RKO (cell line): ENCODE data around the gene CARMIL1.
A peak's percentile ranks its signal among the peaks of the same experiment; 100 is the strongest.

Source experiments
- DNase-seq: peaks from one replicate; pipeline ENCODE4 v3.0.0-alpha.2; 2016; ENCODE audit warnings: low spot score

Gene CARMIL1

GRCh38 chr6:25476126-25476525 is 197.0 kb downstream of the CARMIL1 start:
- DNase-seq: no peak

GRCh38 chr6:25477006-25477590 is 197.9 kb downstream of the CARMIL1 start:
- DNase-seq: no peak

- no peak for DNase-seq
These were observed 199.8 kb downstream of the CARMIL1 start for GRCh38 chr6:25478973-25479372.

DNA sequence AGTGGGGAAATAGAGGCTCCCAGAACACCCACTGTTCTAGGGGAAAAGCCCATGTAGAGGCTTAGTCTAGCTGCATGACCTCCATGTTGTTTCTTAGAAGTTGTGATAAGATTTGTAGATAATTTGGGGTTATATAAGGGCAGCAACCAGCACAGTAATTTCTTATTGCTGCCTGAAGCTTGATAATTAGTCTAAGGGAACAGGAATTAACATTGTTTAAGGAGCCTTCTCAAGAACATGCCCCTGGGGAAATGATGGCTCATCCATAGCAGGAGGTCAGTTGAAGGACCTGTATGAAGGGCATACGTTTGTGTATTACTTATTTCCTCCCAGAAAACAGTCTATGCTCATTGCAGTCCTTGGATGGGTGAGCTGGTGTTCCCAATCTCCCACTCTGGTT is 202.1 kb downstream of the CARMIL1 start:
- DNase-seq: no peak

- no peak for DNase-seq
These were observed 203.8 kb downstream of the CARMIL1 start for GRCh38 chr6:25482996-25483395.

DNA sequence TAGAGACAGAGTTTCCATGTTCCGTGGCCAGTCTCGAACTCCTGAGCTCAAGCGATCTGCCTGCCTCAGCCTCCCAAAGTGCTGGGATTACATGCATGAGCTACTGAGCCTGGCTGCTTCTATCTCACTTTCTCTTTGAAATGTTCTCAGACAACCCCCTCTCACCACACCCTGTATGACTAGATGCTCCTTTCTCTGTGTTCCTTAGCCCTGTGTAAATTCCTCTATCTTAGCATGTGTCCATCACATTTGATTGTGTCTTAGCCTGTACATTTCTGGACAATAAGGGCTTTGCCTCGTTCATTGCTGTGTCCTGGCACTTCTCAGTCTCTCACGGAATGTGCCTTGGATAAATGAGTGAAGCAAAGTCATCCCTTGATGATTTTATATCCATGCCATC is 204.8 kb downstream of the CARMIL1 start:
- DNase-seq: no peak

GRCh38 chr6:25484900-25485299 is 205.7 kb downstream of the CARMIL1 start:
- DNase-seq: no peak

- no peak for DNase-seq
These were observed 206.8 kb downstream of the CARMIL1 start for GRCh38 chr6:25485821-25486534.

- no peak for DNase-seq
These were observed 207.4 kb downstream of the CARMIL1 start for GRCh38 chr6:25486550-25486949.

GRCh38 chr6:25487012-25487411 is 207.8 kb downstream of the CARMIL1 start:
- no peak for DNase-seq

DNA sequence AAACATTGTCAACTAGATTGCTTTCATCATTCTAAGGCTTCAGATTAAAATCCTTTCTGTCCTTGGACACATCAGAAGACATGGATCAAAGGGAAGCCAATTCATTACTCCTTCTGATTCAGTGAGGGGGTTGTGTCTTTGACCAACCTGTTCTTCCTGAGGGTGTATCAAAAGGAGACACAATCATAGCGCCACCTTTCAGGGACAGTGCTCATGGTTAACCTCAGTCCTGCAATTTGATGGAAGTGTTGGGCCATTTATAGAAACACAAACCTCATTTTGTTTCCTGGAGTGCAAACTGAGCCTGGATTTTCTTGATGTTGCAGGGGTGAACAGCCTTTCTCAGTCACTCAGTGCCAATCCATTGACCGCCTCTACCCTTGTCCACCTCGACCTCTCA is 209.0 kb downstream of the CARMIL1 start:
- no peak for DNase-seq

GRCh38 chr6:25489399-25489798 is 210.2 kb downstream of the CARMIL1 start:
- no peak for DNase-seq

DNA sequence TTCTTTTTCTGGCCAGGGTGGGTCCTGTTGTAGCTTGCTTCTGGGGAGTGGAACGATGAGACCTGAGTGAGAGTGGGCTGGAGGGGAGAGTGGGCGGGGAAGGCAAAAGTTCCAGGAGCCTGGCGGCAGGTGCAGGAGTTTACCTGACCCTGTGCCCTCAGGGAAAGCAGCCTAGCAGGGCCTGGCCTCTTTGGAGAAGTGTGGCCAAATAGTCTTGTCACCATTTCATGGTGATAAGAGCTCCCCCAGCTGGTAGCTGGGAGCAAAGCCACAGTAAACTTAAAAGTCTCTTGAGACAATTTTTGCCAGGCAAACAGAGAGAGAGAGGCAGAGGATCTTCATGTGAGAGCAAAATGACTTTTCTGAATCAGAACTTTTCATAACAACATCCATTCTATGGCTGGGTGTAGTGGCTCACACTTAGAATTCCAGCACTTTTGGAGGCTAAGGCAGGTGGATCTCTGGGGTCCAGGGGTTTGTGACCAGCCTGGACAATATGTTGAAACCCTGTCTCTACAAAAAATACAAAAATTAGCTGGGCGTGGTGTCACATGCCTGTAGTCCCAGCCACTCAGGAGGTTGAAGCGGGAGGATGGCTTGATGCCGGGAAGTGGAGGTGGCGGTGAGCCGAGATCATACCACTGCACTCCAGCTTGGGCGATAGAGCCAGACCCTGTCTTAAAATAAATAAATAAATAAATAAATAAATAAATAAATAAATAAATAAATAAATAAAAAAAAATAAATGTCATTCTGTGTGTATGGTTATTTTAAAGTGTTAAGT is 211.0 kb downstream of the CARMIL1 start:
- DNase-seq: peak; percentile 78

DNA sequence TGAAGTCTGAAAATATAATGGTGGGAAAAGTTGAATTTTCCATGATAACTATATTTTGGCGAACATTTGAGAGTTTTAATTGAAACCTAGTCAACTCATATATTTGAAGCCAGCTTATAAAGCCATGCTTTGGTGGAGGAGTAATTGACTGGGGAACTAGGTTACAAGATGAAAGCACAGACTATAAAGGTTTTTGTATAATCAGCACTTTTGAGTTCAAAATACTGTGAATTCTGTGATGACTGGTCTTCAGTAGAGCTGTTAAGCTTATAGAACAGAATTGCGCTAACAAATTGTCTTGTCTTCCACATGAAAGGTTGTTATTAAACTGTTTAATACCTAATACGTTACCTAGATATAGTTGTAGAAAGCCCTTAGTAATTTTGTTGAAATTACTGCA is 213.8 kb downstream of the CARMIL1 start:
- DNase-seq: no peak

DNA sequence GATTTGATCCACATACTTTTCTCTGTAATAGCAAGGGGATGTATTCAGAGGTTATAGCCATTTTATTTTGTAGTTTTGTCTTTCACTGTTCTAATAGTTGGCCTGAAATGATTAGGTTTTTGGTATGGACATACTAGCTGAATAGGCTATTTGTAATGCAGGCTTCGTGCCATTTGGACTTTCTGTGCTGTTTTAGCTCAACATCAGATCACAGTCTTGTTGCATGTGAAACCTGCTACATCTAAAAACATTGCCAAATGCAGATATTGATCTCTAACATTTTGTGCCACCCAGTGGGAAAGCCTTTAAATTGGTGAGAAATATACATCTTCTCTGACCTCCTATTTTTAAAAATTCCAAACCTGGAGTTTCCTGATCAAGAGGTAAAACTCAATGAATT is 215.3 kb downstream of the CARMIL1 start:
- no peak for DNase-seq

DNA sequence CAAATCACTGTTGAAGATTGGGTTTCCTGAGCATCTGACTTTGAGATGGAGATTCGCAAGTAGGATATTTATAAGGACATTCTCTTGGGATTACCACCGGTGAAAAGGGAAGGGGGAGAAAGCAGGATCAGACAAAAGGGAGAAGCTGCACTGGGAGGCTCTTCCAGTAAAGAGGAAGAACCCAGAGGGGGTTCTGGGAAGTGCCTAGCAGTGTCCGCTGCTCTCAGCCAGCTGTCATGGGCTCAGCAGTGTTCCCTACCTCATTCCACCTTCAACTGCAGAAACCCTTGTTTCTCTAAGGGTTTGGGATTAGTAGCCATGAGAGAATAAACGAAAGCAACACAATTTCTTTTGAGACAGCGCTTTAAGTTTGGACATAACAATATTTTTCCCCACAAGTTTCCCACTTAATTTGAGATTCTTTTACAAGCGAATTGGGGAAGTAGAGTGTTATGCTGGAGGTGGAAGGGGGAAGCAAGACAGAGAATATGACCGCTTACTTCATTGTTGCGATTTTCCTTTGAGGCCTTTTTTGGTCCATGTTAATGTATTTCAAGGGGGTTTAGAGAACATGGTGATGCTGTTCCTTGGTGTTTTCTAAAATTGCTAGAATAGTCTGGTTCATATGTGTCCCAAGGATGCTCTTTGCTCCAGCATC is 218.3 kb downstream of the CARMIL1 start:
- DNase-seq: no peak

DNA sequence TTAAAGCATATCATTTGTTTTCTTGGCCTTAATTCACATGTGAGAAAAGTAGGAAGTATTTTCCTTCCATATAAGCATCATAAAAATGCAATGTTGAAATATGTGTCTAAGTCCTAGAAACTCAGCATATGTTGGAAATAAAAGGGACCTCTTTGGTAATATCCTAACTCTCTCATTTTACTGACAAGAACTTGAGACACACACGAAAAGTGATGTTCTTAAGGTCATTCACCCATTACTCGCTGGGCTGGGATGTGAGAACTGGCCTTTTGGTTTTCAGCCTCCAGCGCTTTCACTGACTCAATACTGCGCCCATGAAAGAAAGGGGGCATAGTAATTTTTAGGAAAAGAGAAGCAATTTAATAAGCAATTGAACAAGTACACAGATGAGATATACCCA is 219.3 kb downstream of the CARMIL1 start:
- no peak for DNase-seq

DNA sequence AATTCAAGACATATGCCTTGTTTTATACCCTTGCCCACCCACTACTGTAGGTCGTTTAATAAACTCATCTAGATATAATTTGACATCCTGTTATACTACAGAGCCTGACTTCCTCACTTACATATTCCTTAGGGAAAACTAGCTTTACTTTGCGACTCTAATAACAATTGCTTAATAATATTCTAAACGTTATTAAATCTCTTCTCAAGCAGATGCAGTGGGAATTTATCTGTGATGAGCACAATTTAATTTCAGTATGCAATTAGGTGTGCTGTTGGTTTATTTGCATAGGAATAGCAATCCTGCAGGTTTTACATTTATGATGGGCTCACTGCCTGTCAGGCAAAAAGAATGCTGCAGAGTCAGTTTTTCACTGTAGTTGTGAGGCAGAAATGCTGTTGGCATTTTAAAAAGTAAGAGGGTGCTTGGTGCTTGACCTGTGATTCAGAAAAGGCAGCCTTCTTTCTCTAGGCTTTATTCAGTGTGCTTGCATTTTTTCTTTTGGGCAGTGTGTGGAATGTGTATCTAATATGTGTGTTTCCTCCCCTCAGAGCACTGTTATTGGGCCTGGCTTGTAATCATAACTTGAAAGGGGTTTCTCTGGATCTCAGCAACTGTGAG is 220.6 kb downstream of the CARMIL1 start:
- no peak for DNase-seq

- DNase-seq: no peak
These were observed 224.5 kb downstream of the CARMIL1 start for GRCh38 chr6:25503686-25504085.

- no peak for DNase-seq
These were observed 225.5 kb downstream of the CARMIL1 start for GRCh38 chr6:25504661-25505060.

GRCh38 chr6:25506020-25506419 is 226.8 kb downstream of the CARMIL1 start:
- DNase-seq: no peak

- DNase-seq: no peak
These were observed 228.9 kb downstream of the CARMIL1 start for GRCh38 chr6:25508051-25508450.
